Endothelial cell of umbilical vein (primary cell): ENCODE measurements around the gene KCNA5. TPM values are rescaled to one million over a fixed set of nuclear protein-coding genes. Genes with fewer than 3 reads are reported as not detected.

Source experiments
- BruUV-seq: library from RNA; stranded (reverse); fragments of 400-500 nt; replicated peaks from 2 replicates; lab custom pipeline; 2021; lab: Mats Ljungman, UMichigan
- CTCF ChIA-PET: fragments of 300-600, 350-600 bp; sonication (Branson Sonifier 250); formaldehyde crosslinking; loops from one replicate; lab custom pipeline; 2021; ENCODE audit warnings: antibody characterized with exemption, inconsistent platforms; lab: Charles Lee
- POLR2A ChIA-PET: fragments of 300-600, 350-600 bp; sonication (Branson Sonifier 250); formaldehyde crosslinking; loops from one replicate; lab custom pipeline; 2021; ENCODE audit warnings: antibody characterized with exemption, inconsistent platforms; lab: Charles Lee
- DNase-seq: peaks from one replicate; pipeline ENCODE4 v3.0.0-alpha.2; 2011; ENCODE audit warnings: low read depth, low spot score
- FAIRE-seq: peaks from 2 replicates; lab custom pipeline; 2011; peaks lifted over from hg19 to GRCh38; lab: Jason Lieb, UNC
- H2AFZ ChIP-seq: 2 replicates; pipeline ENCODE4 v1.6.0; 2012; ENCODE audit warnings: low read depth, low read length, control low read depth, inconsistent platforms
- H3K27ac ChIP-seq: 2 replicates; pipeline ENCODE4 v1.5.1; 2011; ENCODE audit warnings: low read depth, mild to moderate bottlenecking, control low read depth, low read length, moderate library complexity; ENCODE audit not compliant: insufficient read depth
- H3K27me3 ChIP-seq, 2 experiments: 2 replicates each; pipeline versions ENCODE4 v1.6.0 to v1.6.1; 2011; ENCODE audit warnings: low read length in 2 of 2, mixed read lengths in 1 of 2; ENCODE audit not compliant: control insufficient read depth in 2 of 2, insufficient read depth in 2 of 2
- H3K36me3 ChIP-seq, 2 experiments: 2 replicates in 1 of 2; 3 replicates in 1 of 2; pipeline ENCODE4 v1.5.1; 2011; ENCODE audit warnings: low read length in 2 of 2, mild to moderate bottlenecking in 1 of 2, moderate library complexity in 1 of 2; ENCODE audit not compliant: control insufficient read depth in 2 of 2, insufficient read depth in 2 of 2; ENCODE audit errors: extremely low read depth in 1 of 2
- H3K4me1 ChIP-seq: 3 replicates; pipeline ENCODE4 v1.5.1; 2011; ENCODE audit warnings: mild to moderate bottlenecking, low read length; ENCODE audit not compliant: control insufficient read depth, insufficient read depth; ENCODE audit errors: extremely low read depth
- H3K4me2 ChIP-seq: 2 replicates; pipeline ENCODE4 v1.6.1; 2011; ENCODE audit warnings: low read length, control low read depth, mixed read lengths; ENCODE audit not compliant: insufficient read depth
- H3K4me3 ChIP-seq, 3 experiments: fragments of 200-600 bp in 1 of 3; sonication (generic), shearing (Covaris generic) in 1 of 3; replicated peaks in 1 of 3; 2 replicates each; pipeline ENCODE4 v1.5.1; 2011 to 2016; ENCODE audit warnings: control low read depth in 3 of 3, low read length in 3 of 3, mild to moderate bottlenecking in 2 of 3, inconsistent platforms in 1 of 3, low read depth in 1 of 3, moderate library complexity in 1 of 3; ENCODE audit not compliant: insufficient read depth in 1 of 3
- H3K79me2 ChIP-seq: 2 replicates; pipeline ENCODE4 v1.6.0; 2012; ENCODE audit warnings: low read length, inconsistent platforms; ENCODE audit not compliant: control insufficient read depth, insufficient read depth
- H3K9ac ChIP-seq: replicated peaks from 2 replicates; pipeline ENCODE3; 2011; ENCODE audit warnings: low read length, control low read depth; ENCODE audit not compliant: insufficient read depth; ENCODE audit errors: extremely low read depth
- H3K9me1 ChIP-seq: replicated peaks from 3 replicates; pipeline ENCODE4 v1.6.0; 2011; ENCODE audit warnings: mild to moderate bottlenecking, low read length; ENCODE audit not compliant: control insufficient read depth, insufficient read depth; ENCODE audit errors: extremely low read depth
- H3K9me3 ChIP-seq: replicated peaks from 2 replicates; pipeline ENCODE4 v1.5.1; 2012; ENCODE audit warnings: low read length, inconsistent platforms; ENCODE audit not compliant: control insufficient read depth, insufficient read depth
- H4K20me1 ChIP-seq: replicated peaks from 2 replicates; pipeline ENCODE3; 2011; ENCODE audit warnings: mild to moderate bottlenecking, low read length; ENCODE audit not compliant: control insufficient read depth, insufficient read depth; ENCODE audit errors: extremely low read depth
- EZH2 ChIP-seq: IDR thresholded peaks from 2 replicates; pipeline ENCODE4 v1.6.1; 2012; ENCODE audit warnings: borderline replicate concordance, low read depth, mild to moderate bottlenecking, moderate library complexity, low read length, inconsistent platforms; ENCODE audit not compliant: severe bottlenecking
- FOS ChIP-seq: IDR thresholded peaks from 2 replicates; pipeline ENCODE4 v1.6.1; 2011; ENCODE audit warnings: mild to moderate bottlenecking, low read length, moderate library complexity, borderline replicate concordance; ENCODE audit not compliant: insufficient read depth
- GATA2 ChIP-seq: IDR thresholded peaks from 2 replicates; pipeline ENCODE4 v1.7.0; 2011; ENCODE audit warnings: low read depth, mild to moderate bottlenecking, moderate library complexity, mixed read lengths, low read length; ENCODE audit not compliant: insufficient read length, insufficient read depth
- JUN ChIP-seq: IDR thresholded peaks from 2 replicates; pipeline ENCODE4 v1.6.1; 2011; ENCODE audit warnings: borderline replicate concordance, low read depth; ENCODE audit not compliant: insufficient read length, insufficient read depth
- MYC ChIP-seq: IDR thresholded peaks from one replicate; pipeline ENCODE4 v1.6.1; 2011; ENCODE audit warnings: mild to moderate bottlenecking, low read depth, low read length
- POLR2A ChIP-seq: IDR thresholded peaks from 2 replicates; pipeline ENCODE4 v1.6.1; 2012; ENCODE audit warnings: low read depth, mild to moderate bottlenecking, control low read depth, low read length
- POLR2AphosphoS5 ChIP-seq: IDR thresholded peaks from 2 replicates; pipeline ENCODE4 v1.6.1; 2012; ENCODE audit warnings: low read depth, mild to moderate bottlenecking, control low read depth, low read length, moderate library complexity; ENCODE audit not compliant: insufficient read depth
- dilution Hi-C: fragments of 300-500 bp; cut with MboI; formaldehyde crosslinking; loops from one replicate; pipeline ENCODE4 v1.15.0; 2019; ENCODE audit warnings: low sequenced_read_pairs; ENCODE audit not compliant: extremely low pct_ligation_motif_present
- intact Hi-C: fragments of 100-400 bp; cut with micrococcal nuclease; formaldehyde crosslinking; loops from one replicate; pipeline ENCODE4 v1.10.0; 2022
- polyA plus RNA-seq, 4 experiments: library from polyadenylated mRNA; depleted of rRNA in 3 of 4; stranded (reverse) in 3 of 4; unstranded in 1 of 4; fragments of >200 nt; gene quantifications; 2 replicates each; pipeline versions ENCODE4 v1.2.1 to v1.2.3, GENCODE V29; 2011 to 2012; ENCODE audit warnings: missing spikeins in 1 of 4
- total RNA-seq: library from RNA; stranded (reverse); gene quantifications from 2 replicates; pipeline ENCODE4 v1.2.3, GENCODE V29; 2021
- TF ChIP-seq, protein P1 (sequence below), 2 donors: IDR thresholded peaks; 1 replicate in 1 of 2; 2 replicates in 1 of 2; pipeline ENCODE4 v1.5.1; 2011; ENCODE audit warnings: low read length in 2 of 2, mild to moderate bottlenecking in 2 of 2, moderate library complexity in 2 of 2, control low read depth in 1 of 2, inconsistent platforms in 1 of 2, low read depth in 1 of 2; ENCODE audit not compliant: insufficient read depth in 1 of 2; ENCODE audit errors: extremely low read depth in 1 of 2
- TF ChIP-seq, protein P2 (sequence below): IDR thresholded peaks from 2 replicates; pipeline ENCODE4 v1.6.1; 2011; ENCODE audit not compliant: insufficient read depth, insufficient read length

The KCNA5 gene
- total and polyA plus RNA-seq, 2 donors (not counting 3 experiments of a cell fraction or from before 2014, with no cell fraction given): not detected

DNA sequence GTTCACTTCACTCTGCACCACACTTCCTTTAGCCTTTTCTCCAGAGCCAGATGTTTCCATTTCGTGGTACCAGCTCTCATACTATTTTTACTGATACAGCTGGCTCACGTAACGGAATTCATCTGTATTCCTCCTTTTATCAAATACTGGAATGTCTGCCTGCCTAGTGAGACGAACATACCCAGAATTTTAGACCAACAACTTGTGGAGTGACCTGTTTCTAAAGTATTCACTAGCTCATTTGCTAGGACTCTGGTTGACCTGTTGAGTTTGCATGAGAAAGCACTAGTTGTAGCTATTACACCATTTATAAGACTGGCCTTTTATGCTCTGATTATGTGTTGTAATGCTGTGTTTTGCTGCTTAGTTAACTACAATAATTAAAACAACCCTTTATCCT lies 22.6 kb downstream of the KCNA5 start:
- dilution Hi-C loops (no loop called here), intact Hi-C loops (no loop called here)
- FAIRE-seq (no peak), DNase-seq (no peak)
- BruUV-seq: no TSS peak
- Histone ChIP-seq H3K79me2 (no peaks in the 10 kb centered on the region), H3K4me1 (no peaks in the 10 kb centered on the region), H2AFZ (no peak overlapping the region), H3K36me3 (no peaks in the 10 kb centered on the region), H3K27me3 (no peaks in the 10 kb centered on the region), H3K4me3 (no peak overlapping the region), H3K9me1 (no peaks in the 10 kb centered on the region), H3K9ac (no peak overlapping the region), H3K4me2 (no peak overlapping the region), H3K27ac (no peak overlapping the region), H4K20me1 (no peaks in the 10 kb centered on the region), H3K9me3 (no peaks in the 10 kb centered on the region)
- TF ChIP-seq GATA2 (no peak), POLR2AphosphoS5 (no peak), POLR2A (no peak), MYC (no peak), FOS (no peak), EZH2 (no peak), JUN (no peak)
- TF ChIP-seq, protein P1, sequence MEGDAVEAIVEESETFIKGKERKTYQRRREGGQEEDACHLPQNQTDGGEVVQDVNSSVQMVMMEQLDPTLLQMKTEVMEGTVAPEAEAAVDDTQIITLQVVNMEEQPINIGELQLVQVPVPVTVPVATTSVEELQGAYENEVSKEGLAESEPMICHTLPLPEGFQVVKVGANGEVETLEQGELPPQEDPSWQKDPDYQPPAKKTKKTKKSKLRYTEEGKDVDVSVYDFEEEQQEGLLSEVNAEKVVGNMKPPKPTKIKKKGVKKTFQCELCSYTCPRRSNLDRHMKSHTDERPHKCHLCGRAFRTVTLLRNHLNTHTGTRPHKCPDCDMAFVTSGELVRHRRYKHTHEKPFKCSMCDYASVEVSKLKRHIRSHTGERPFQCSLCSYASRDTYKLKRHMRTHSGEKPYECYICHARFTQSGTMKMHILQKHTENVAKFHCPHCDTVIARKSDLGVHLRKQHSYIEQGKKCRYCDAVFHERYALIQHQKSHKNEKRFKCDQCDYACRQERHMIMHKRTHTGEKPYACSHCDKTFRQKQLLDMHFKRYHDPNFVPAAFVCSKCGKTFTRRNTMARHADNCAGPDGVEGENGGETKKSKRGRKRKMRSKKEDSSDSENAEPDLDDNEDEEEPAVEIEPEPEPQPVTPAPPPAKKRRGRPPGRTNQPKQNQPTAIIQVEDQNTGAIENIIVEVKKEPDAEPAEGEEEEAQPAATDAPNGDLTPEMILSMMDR (IDR thresholded peaks at IDR 0.05; ENCODE audit: extremely low read depth in 1 of 2, insufficient read depth in 1 of 2, low read depth in 1 of 2, low read length in 2 of 2): no peak
- TF ChIP-seq, protein P2, sequence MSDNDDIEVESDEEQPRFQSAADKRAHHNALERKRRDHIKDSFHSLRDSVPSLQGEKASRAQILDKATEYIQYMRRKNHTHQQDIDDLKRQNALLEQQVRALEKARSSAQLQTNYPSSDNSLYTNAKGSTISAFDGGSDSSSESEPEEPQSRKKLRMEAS: no peak
- CTCF ChIA-PET: no interaction called here
- POLR2A ChIA-PET: no interaction called here
